Pancreas (tissue), 10 donors: ENCODE results near the gene ATG5. TPM values are rescaled to one million over a fixed set of nuclear protein-coding genes. Genes with fewer than 3 reads are reported as not detected.

ENCODE experiments used
- ATAC-seq, 4 donors: fragments of 200-7000 bp; cut with Tn5 transposase; one replicate each; pipeline versions ENCODE4 v1.8.0 to v1.9.1; 2020; ENCODE audit warnings: mild to moderate bottlenecking in 4 of 4, moderate library complexity in 4 of 4
- DNase-seq, 6 donors: peaks; one replicate each; pipeline ENCODE4 v3.0.0-alpha.2; 2020
- FAIRE-seq: peaks from 2 replicates; lab custom pipeline; 2012; peaks lifted over from hg19 to GRCh38; lab: Jason Lieb, UNC
- H3K27ac ChIP-seq, 4 donors: fragments of 200-600 bp; sonication (generic); 1 replicate in 3 of 4; 2 replicates in 1 of 4; pipeline versions ENCODE4 v1.5.0 to v1.8.0; 2020
- H3K27me3 ChIP-seq, 4 donors: fragments of 200-600 bp; one replicate each; pipeline ENCODE4 v1.8.0; 2021
- H3K36me3 ChIP-seq, 3 donors: fragments of 200-600 bp; sonication (generic) in 1 of 3; one replicate each; pipeline versions ENCODE4 v1.5.0 to v1.8.0; 2020 to 2021
- H3K4me1 ChIP-seq, 3 donors: fragments of 200-600 bp; one replicate each; pipeline ENCODE4 v1.8.0; 2021
- H3K4me3 ChIP-seq, 4 donors: fragments of 200-600 bp; sonication (generic) in 2 of 4; one replicate each; pipeline versions ENCODE4 v1.5.0 to v1.8.0; 2020 to 2021
- H3K9me3 ChIP-seq, 4 donors: fragments of 200-600 bp; one replicate each; pipeline ENCODE4 v1.8.0; 2021
- CTCF ChIP-seq, 4 donors: fragments of 200-600 bp; sonication (generic) in 3 of 4; IDR thresholded peaks; one replicate each; pipeline versions ENCODE4 v1.5.0 to v1.8.0; 2021; ENCODE audit warnings: antibody characterized with exemption in 4 of 4
- WGBS, 2 donors: extraction: QIAGEN DNeasy Blood & Tissue Kit; methylation state at CpG; one replicate each; pipeline ENCODE4 v1.1.7; 2013; 5-methylcytosine and 5-hydroxymethylcytosine counted together
- intact Hi-C, 3 donors: fragments of 100-400 bp; cut with DNase I; formaldehyde crosslinking; loops; one replicate each; pipeline versions ENCODE4 v1.11.1 to v1.14.2; 2022
- polyA plus RNA-seq, 2 donors: library from polyadenylated mRNA; stranded (reverse); fragments of 200-250 nt; gene quantifications; one replicate each; pipeline ENCODE4 v1.2.3, GENCODE V29; 2013
- total RNA-seq, 6 donors: library from RNA; stranded (reverse); fragmentation: NEBNext Ultra II Directional in 4 of 6; extraction: Animal tissue kit (Norgen Biotek cat#: 25700) in 4 of 6; gene quantifications; one replicate each; pipeline versions ENCODE4 v1.2.1 to v1.2.4, GENCODE V29; 2021 to 2023
- donor health status: healthy with polysubstance abuse.
- donor health status: DM: no; HTN: no; CAD: no; lungs with moderate emphysema.
- donor health status: DM: no; HTN: no; CAD: no.
- donor health status: control.
- donor health status: control.
- donor health status: Bipolar disorder and iron deficiency.
- donor health status: DM: yes; HTN: yes; CAD: no.
- donor health status: DM: no; HTN: no; CAD: no.
- donor health status: DM: no; HTN: no; CAD: no.
- donor health status: DM: yes; HTN: yes; CAD: no.

Gene ATG5
- total and polyA plus RNA-seq, 8 donors = 8.2 to 15.7 (median 10.8) TPM

- no peaks in the 10 kb centered on the region for H3K27me3 ChIP-seq
- 60 to 62% methylated on average over 2 of the region's 2 CpGs for WGBS, 2 donors
- H3K27ac ChIP-seq = no peak overlapping the region
- H3K36me3 ChIP-seq = no peaks in the 10 kb centered on the region
- intact Hi-C loops = no loop called here
- DNase-seq (no peak), FAIRE-seq (no peak), ATAC-seq (no peak)
- H3K9me3 ChIP-seq = no peaks in the 10 kb centered on the region
- no peak overlapping the region for H3K4me3 ChIP-seq
- no peaks in the 10 kb centered on the region for H3K4me1 ChIP-seq
- TF ChIP-seq CTCF (IDR thresholded peaks at IDR 0.05) = no peak
These were observed 44.2 kb upstream of the ATG5 start for GRCh38 chr6:106369739-106370138.

GRCh38 chr6:106363401-106364138, 38.0 kb upstream of the ATG5 start:
- Histone ChIP-seq H3K27ac (no peak overlapping the region), H3K9me3 (no peaks in the 10 kb centered on the region), H3K36me3 (no peaks in the 10 kb centered on the region), H3K4me3 (no peak overlapping the region), H3K4me1 (peaks cover 0 to 5% (median 0%) of the 10 kb centered on the region in 3 donors), H3K27me3 (no peaks in the 10 kb centered on the region)
- no peak for ATAC-seq
- intact Hi-C loops = no loop called here
- no peak for DNase-seq
- no peak for TF ChIP-seq CTCF (IDR thresholded peaks at IDR 0.05)
- FAIRE-seq = no peak
- WGBS, 2 donors = 91 to 100% methylated on average over 3 of the region's 3 CpGs

- Histone ChIP-seq H3K27ac (peak overlapping the region in 3 of 4 donors; percentile 30 to 56 (median 34)), H3K4me1 (peaks cover 0 to 5% (median 0%) of the 10 kb centered on the region in 3 donors), H3K36me3 (no peaks in the 10 kb centered on the region), H3K27me3 (no peaks in the 10 kb centered on the region), H3K4me3 (peak overlapping the region; percentile 53 to 72 (median 61)), H3K9me3 (no peaks in the 10 kb centered on the region)
- DNase-seq = peak in 3 of 6 donors; percentile 23 to 79 (median 23)
- no peak for FAIRE-seq
- no peak for TF ChIP-seq CTCF (IDR thresholded peaks at IDR 0.05)
- intact Hi-C loops = no loop called here
- peak; percentile 54 to 70 (median 64) for ATAC-seq
- WGBS, 2 donors = 1% methylated on average over 27 to 31 of the region's 31 CpGs
These were observed 35.5 kb upstream of the ATG5 start for GRCh38 chr6:106360989-106361430.

GRCh38 chr6:106360410-106360988, 34.9 kb upstream of the ATG5 start, which contains the start of gene CRYBG1:
TSS of gene CRYBG1 (plus strand) at chr6:106360717. CDS start at chr6:106360909, 192 bp downstream.
- peak; percentile 72 to 96 (median 90) for DNase-seq
- Histone ChIP-seq H3K27ac (peak within 1 kb of the TSS in 3 of 4 donors; percentile 30 to 56 (median 34)), H3K9me3 (no peaks in the 10 kb centered on the region), H3K27me3 (no peaks in the 10 kb centered on the region), H3K4me1 (peaks cover 0 to 5% (median 0%) of the 10 kb centered on the region in 3 donors), H3K4me3 (peak within 1 kb of the TSS; percentile 53 to 72 (median 61)), H3K36me3 (no peaks in the 10 kb centered on the region)
- peak; percentile 96 to 98 (median 97) for ATAC-seq
- WGBS, 2 donors = 1 to 2% methylated on average over 51 to 66 of the region's 66 CpGs
- intact Hi-C loops = no loop called here
- no peak for FAIRE-seq
- peak; percentile 99 to 100 (median 100) for TF ChIP-seq CTCF (IDR thresholded peaks at IDR 0.05)
